Breast epithelium (tissue), 4 donors: ENCODE measurements around the gene ZFHX3. TPM values are rescaled to one million over a fixed set of nuclear protein-coding genes. Genes with fewer than 3 reads are reported as not detected.

Experiments used
- DNase-seq, 2 donors: peaks; one replicate each; pipeline ENCODE4 v3.0.0-alpha.2; 2019; ENCODE audit warnings: low spot score in 2 of 2
- H3K27ac ChIP-seq, 2 donors: fragments of 200-600 bp; sonication (generic) in 1 of 2; one replicate each; pipeline ENCODE4 v1.5.1; 2016 to 2019; ENCODE audit warnings: mild to moderate bottlenecking in 1 of 2
- H3K27me3 ChIP-seq, 2 donors: fragments of 200-600 bp; sonication (generic) in 1 of 2; one replicate each; pipeline versions ENCODE4 v1.5.1 to v1.6.0; 2017 to 2019; ENCODE audit warnings: control low read depth in 1 of 2, mild to moderate bottlenecking in 1 of 2
- H3K36me3 ChIP-seq: fragments of 200-600 bp; one replicate; pipeline ENCODE4 v1.5.1; 2019
- H3K4me1 ChIP-seq, 2 donors: fragments of 200-600 bp; sonication (generic); one replicate each; pipeline ENCODE4 v1.5.1; 2016 to 2019; ENCODE audit warnings: control low read depth in 1 of 2
- H3K4me3 ChIP-seq, 3 donors: fragments of 200-600 bp; sonication (generic); 1 replicate in 2 of 3; 2 replicates in 1 of 3; pipeline ENCODE4 v1.5.1; 2016 to 2019; ENCODE audit warnings: mild to moderate bottlenecking in 3 of 3, moderate library complexity in 2 of 3
- H3K9me3 ChIP-seq, 2 donors: fragments of 200-600 bp; sonication (generic) in 1 of 2; one replicate each; pipeline ENCODE4 v1.5.1; 2016 to 2019; ENCODE audit warnings: control low read depth in 1 of 2
- CTCF ChIP-seq, 3 donors: fragments of 450-650 bp; IDR thresholded peaks; one replicate each; pipeline ENCODE4 v1.5.1; 2016 to 2017; ENCODE audit warnings: antibody characterized with exemption in 3 of 3, mild to moderate bottlenecking in 3 of 3, moderate library complexity in 3 of 3
- POLR2A ChIP-seq: fragments of 450-650 bp; IDR thresholded peaks from one replicate; pipeline ENCODE4 v1.6.1; 2016; ENCODE audit warnings: antibody characterized with exemption, mild to moderate bottlenecking, moderate library complexity
- POLR2AphosphoS5 ChIP-seq, 3 donors: sonication (generic); formaldehyde crosslinking; IDR thresholded peaks; one replicate each; pipeline ENCODE4 v1.6.1; 2017; ENCODE audit warnings: antibody characterized with exemption in 3 of 3
- intact Hi-C: fragments of 100-400 bp; cut with DNase I; formaldehyde crosslinking; loops from one replicate; pipeline ENCODE4 v1.15.1; 2023; ENCODE audit warnings: low total_unique reads
- total RNA-seq, 3 donors: library from RNA; depleted of rRNA; stranded (reverse); fragments of >200 nt; gene quantifications; one replicate each; pipeline ENCODE4 v1.1.0, GENCODE V29; 2016

ZFHX3 gene
- total RNA-seq, 3 donors from 2014 or later, result 10.8 to 36.0 (median 11.8) TPM

GRCh38 chr16:73056921-73057290 lies 9.0 kb upstream of the ZFHX3 start:
- Histone ChIP-seq H3K36me3 (no peaks in the 10 kb centered on the region), H3K4me1 (peaks cover 0 to 6% of the 10 kb centered on the region in 2 donors), H3K27me3 (peaks cover 0 to 5% of the 10 kb centered on the region in 2 donors), H3K9me3 (no peaks in the 10 kb centered on the region), H3K27ac (peak overlapping the region; percentile 64 to 85), H3K4me3 (peak overlapping the region; percentile 69 to 90 (median 75))
- intact Hi-C loops, result no loop called here
- no peak for DNase-seq
- TF ChIP-seq CTCF (IDR thresholded peaks at IDR 0.05) (no peak), POLR2A (no peak), POLR2AphosphoS5 (IDR thresholded peaks at IDR 0.05) (no peak)

- no peaks in the 10 kb centered on the region for H3K9me3 ChIP-seq
- intact Hi-C loops, result no loop called here
- no peak for TF ChIP-seq POLR2A
- TF ChIP-seq CTCF (IDR thresholded peaks at IDR 0.05), result no peak
- TF ChIP-seq POLR2AphosphoS5 (IDR thresholded peaks at IDR 0.05), result no peak
- peaks cover 0 to under 1% of the 10 kb centered on the region in 2 donors for H3K27me3 ChIP-seq
- H3K4me3 ChIP-seq, result peak overlapping the region; percentile 69 to 90 (median 75)
- H3K36me3 ChIP-seq, result no peaks in the 10 kb centered on the region
- DNase-seq, result no peak
- peaks cover 0 to 6% of the 10 kb centered on the region in 2 donors for H3K4me1 ChIP-seq
- peak overlapping the region; percentile 64 to 85 for H3K27ac ChIP-seq
Measured at GRCh38 chr16:73056448-73056847, 8.5 kb upstream of the ZFHX3 start.

- no peak for DNase-seq
- intact Hi-C loops, result no loop called here
- TF ChIP-seq POLR2A (no peak), POLR2AphosphoS5 (IDR thresholded peaks at IDR 0.05) (no peak), CTCF (IDR thresholded peaks at IDR 0.05) (no peak)
- H3K4me3 ChIP-seq, result peak overlapping the region; percentile 11 to 90 (median 75)
- no peaks in the 10 kb centered on the region for H3K9me3 ChIP-seq
- H3K4me1 ChIP-seq, result peaks cover 0 to 6% of the 10 kb centered on the region in 2 donors
- no peaks in the 10 kb centered on the region for H3K27me3 ChIP-seq
- peak overlapping the region; percentile 64 to 85 for H3K27ac ChIP-seq
- H3K36me3 ChIP-seq, result no peaks in the 10 kb centered on the region
Measured at GRCh38 chr16:73054813-73055482, 7.0 kb upstream of the ZFHX3 start.

GRCh38 chr16:73054498-73054812 lies 6.5 kb upstream of the ZFHX3 start:
- H3K4me1 ChIP-seq, result peaks cover 0 to 6% of the 10 kb centered on the region in 2 donors

More at GRCh38 chr16:73054498-73054812, 6.5 kb upstream of the ZFHX3 start:
- no peak for TF ChIP-seq POLR2AphosphoS5 (IDR thresholded peaks at IDR 0.05)
- no peak for TF ChIP-seq CTCF (IDR thresholded peaks at IDR 0.05)
- TF ChIP-seq POLR2A, result no peak
- intact Hi-C loops, result no loop called here
- DNase-seq, result no peak
- Histone ChIP-seq H3K4me3 (no peak overlapping the region), H3K27me3 (no peaks in the 10 kb centered on the region), H3K27ac (peak overlapping the region in 1 of 2 donors; percentile 85), H3K36me3 (no peaks in the 10 kb centered on the region), H3K9me3 (no peaks in the 10 kb centered on the region)
